DMS 273 (cell line): Measurements from ENCODE around the gene CEP19.

Experiments
- DNase-seq: peaks from one replicate; lab custom pipeline; 2025; ENCODE audit not compliant: unreplicated experiment; lab: John Stamatoyannopoulos, UW

The CEP19 gene

GRCh38 chr3:196667056-196667825, 44.8 kb downstream of the CEP19 start:
- no peak for DNase-seq

GRCh38 chr3:196666001-196666867, 45.8 kb downstream of the CEP19 start:
- DNase-seq = peak; percentile 98

GRCh38 chr3:196662711-196663571, 49.1 kb downstream of the CEP19 start:
- no peak for DNase-seq

GRCh38 chr3:196662033-196662432, 50.0 kb downstream of the CEP19 start:
- DNase-seq = no peak

- DNase-seq = no peak
These were observed 50.6 kb downstream of the CEP19 start for GRCh38 chr3:196661400-196661799.

GRCh38 chr3:196660381-196661166, 51.5 kb downstream of the CEP19 start:
- peak; percentile 48 for DNase-seq

GRCh38 chr3:196659901-196660351, 52.1 kb downstream of the CEP19 start:
- no peak for DNase-seq
